Hindlimb muscle (tissue), 1 donor: ENCODE measurements around the gene MEAF6. TPM values are rescaled to one million over a fixed set of nuclear protein-coding genes. Genes with fewer than 3 reads are reported as not detected.

Experiments used
- DNase-seq: peaks from one replicate; pipeline ENCODE4 v3.0.0-alpha.2; 2013
- polyA plus RNA-seq: library from polyadenylated mRNA; unstranded; fragments of 120-200 nt; gene quantifications from one replicate; pipeline ENCODE4 v1.2.1, GENCODE V29; 2013; ENCODE audit not compliant: insufficient read length

MEAF6 gene
- polyA plus RNA-seq, 1 donor, result 42.2 TPM

- no peak for DNase-seq
These were observed 41.6 kb downstream of the MEAF6 start for GRCh38 chr1:37472994-37473393.

GRCh38 chr1:37472281-37472680 is 42.3 kb downstream of the MEAF6 start:
- DNase-seq, result no peak

- no peak for DNase-seq
These were observed 43.0 kb downstream of the MEAF6 start for GRCh38 chr1:37471345-37472231.

GRCh38 chr1:37469386-37469785 is 45.2 kb downstream of the MEAF6 start:
- no peak for DNase-seq

GRCh38 chr1:37468037-37468436 is 46.5 kb downstream of the MEAF6 start:
- DNase-seq, result no peak

- DNase-seq, result no peak
These were observed 48.7 kb downstream of the MEAF6 start for GRCh38 chr1:37465593-37466517.

GRCh38 chr1:37464443-37464842 is 50.1 kb downstream of the MEAF6 start:
- DNase-seq, result no peak

GRCh38 chr1:37461698-37462436 is 52.7 kb downstream of the MEAF6 start:
- DNase-seq, result no peak

GRCh38 chr1:37458551-37458950 is 56.0 kb downstream of the MEAF6 start:
- no peak for DNase-seq

- DNase-seq, result no peak
These were observed 58.0 kb downstream of the MEAF6 start for GRCh38 chr1:37456614-37457013.

GRCh38 chr1:37455516-37455915 is 59.0 kb downstream of the MEAF6 start:
- DNase-seq, result no peak

GRCh38 chr1:37453647-37454046 is 60.9 kb downstream of the MEAF6 start:
- no peak for DNase-seq

GRCh38 chr1:37452416-37452815 is 62.1 kb downstream of the MEAF6 start:
- DNase-seq, result no peak

GRCh38 chr1:37449936-37450335 is 64.6 kb downstream of the MEAF6 start:
- DNase-seq, result no peak

- no peak for DNase-seq
These were observed 65.7 kb downstream of the MEAF6 start for GRCh38 chr1:37448691-37449417.

- no peak for DNase-seq
These were observed 66.4 kb downstream of the MEAF6 start for GRCh38 chr1:37448185-37448584.

GRCh38 chr1:37446874-37447273 is 67.7 kb downstream of the MEAF6 start:
- no peak for DNase-seq

GRCh38 chr1:37442644-37443043 is 71.9 kb downstream of the MEAF6 start:
- DNase-seq, result no peak
